SK-N-SH treated with all-trans-retinoic acid at 6 μM for 48 hours (cell line): ENCODE results near the gene UBALD2.
"Not testable (repeated sequence)": the region's sequence is repeated elsewhere in the genome, so short reads cannot be mapped to it uniquely, and the experiment has no call there.

Source experiments
- ATAC-seq: fragments of 200-7000 bp; cut with Tn5 transposase; 3 replicates; pipeline ENCODE4 v1.9.1; 2020; ENCODE audit warnings: mild to moderate bottlenecking, moderate library complexity
- ARNTL ChIP-seq: fragments of 450-650 bp; formaldehyde crosslinking; IDR thresholded peaks from 2 replicates; pipeline ENCODE4 v1.5.0; 2020; ENCODE audit warnings: low read depth, mild to moderate bottlenecking, moderate library complexity, borderline replicate concordance
- BACH2 ChIP-seq: fragments of 250-450 bp; sonication (Bioruptor Pico); IDR thresholded peaks from 2 replicates; pipeline ENCODE4 v1.9.0; 2021; ENCODE audit warnings: mild to moderate bottlenecking, borderline replicate concordance
- CREB5 ChIP-seq: fragments of 250-450 bp; sonication (Bioruptor Pico); IDR thresholded peaks from 2 replicates; pipeline ENCODE4 v1.5.1; 2020; ENCODE audit warnings: low read depth, mild to moderate bottlenecking, moderate library complexity
- ESRRG ChIP-seq: fragments of 250-450 bp; sonication (Bioruptor Pico); IDR thresholded peaks from 2 replicates; pipeline ENCODE4 v1.6.1; 2021; ENCODE audit warnings: mild to moderate bottlenecking
- GLIS3 ChIP-seq: fragments of 250-450 bp; sonication (Bioruptor Pico); IDR thresholded peaks from 2 replicates; pipeline ENCODE4 v1.5.0; 2020; ENCODE audit warnings: mild to moderate bottlenecking, moderate library complexity
- ISL1 ChIP-seq: fragments of 250-450 bp; sonication (Bioruptor Pico); IDR thresholded peaks from 2 replicates; pipeline ENCODE4 v2.1.2; 2022; ENCODE audit warnings: mild to moderate bottlenecking, moderate library complexity
- OSR1 ChIP-seq: fragments of 250-450 bp; sonication (Bioruptor Pico); IDR thresholded peaks from 2 replicates; pipeline ENCODE4 v1.8.0; 2022; ENCODE audit warnings: moderate library complexity, mild to moderate bottlenecking, inconsistent platforms
- PATZ1 ChIP-seq: fragments of 250-450 bp; sonication (Bioruptor Pico); IDR thresholded peaks from 2 replicates; pipeline ENCODE4 v1.8.0; 2020; ENCODE audit warnings: mild to moderate bottlenecking, moderate library complexity, borderline replicate concordance
- POU6F1 ChIP-seq: fragments of 250-450 bp; sonication (Bioruptor Pico); IDR thresholded peaks from 2 replicates; pipeline ENCODE4 v1.8.0; 2021; ENCODE audit warnings: low read depth, mild to moderate bottlenecking, moderate library complexity, borderline replicate concordance
- PPARA ChIP-seq: fragments of 250-450 bp; sonication (Bioruptor Pico); IDR thresholded peaks from 2 replicates; pipeline ENCODE4 v1.5.0; 2020; ENCODE audit warnings: mild to moderate bottlenecking, borderline replicate concordance
- RARB ChIP-seq: fragments of 250-450 bp; sonication (Bioruptor Pico); IDR thresholded peaks from 2 replicates; pipeline ENCODE4 v1.8.0; 2021; ENCODE audit warnings: mild to moderate bottlenecking, moderate library complexity
- SNAI2 ChIP-seq: fragments of 250-450 bp; sonication (Bioruptor Pico); IDR thresholded peaks from 2 replicates; pipeline ENCODE4 v1.5.0; 2020; ENCODE audit warnings: mild to moderate bottlenecking, moderate library complexity
- TCF4 ChIP-seq: fragments of 250-450 bp; sonication (Bioruptor Pico); IDR thresholded peaks from 2 replicates; pipeline ENCODE4 v1.8.0; 2021; ENCODE audit warnings: mild to moderate bottlenecking, moderate library complexity, borderline replicate concordance
- TSHZ2 ChIP-seq: fragments of 250-450 bp; sonication (Bioruptor Pico); IDR thresholded peaks from 2 replicates; pipeline ENCODE4 v1.5.0; 2020; ENCODE audit warnings: mild to moderate bottlenecking, moderate library complexity
- ZC3H10 ChIP-seq: fragments of 250-450 bp; sonication (Bioruptor Pico); IDR thresholded peaks from 2 replicates; pipeline ENCODE4 v1.5.1; 2021; ENCODE audit warnings: mild to moderate bottlenecking, moderate library complexity
- ZFP3 ChIP-seq: fragments of 250-450 bp; sonication (Bioruptor Pico); IDR thresholded peaks from 2 replicates; pipeline ENCODE4 v1.5.0; 2020; ENCODE audit warnings: mild to moderate bottlenecking, moderate library complexity
- ZFP30 ChIP-seq: fragments of 450-650 bp; formaldehyde crosslinking; IDR thresholded peaks from 2 replicates; pipeline ENCODE4 v1.5.0; 2022; ENCODE audit warnings: mild to moderate bottlenecking, moderate library complexity
- ZNF565 ChIP-seq: fragments of 450-650 bp; formaldehyde crosslinking; conservative IDR thresholded peaks from 2 replicates; pipeline ENCODE4 v1.5.0; 2020; ENCODE audit warnings: low read depth, mild to moderate bottlenecking, moderate library complexity
- ZNF70 ChIP-seq: fragments of 450-650 bp; formaldehyde crosslinking; IDR thresholded peaks from 2 replicates; pipeline ENCODE4 v1.5.0; 2020; ENCODE audit warnings: mild to moderate bottlenecking, moderate library complexity
- ZNF8 ChIP-seq: fragments of 450-650 bp; formaldehyde crosslinking; IDR thresholded peaks from 2 replicates; pipeline ENCODE4 v1.5.0; 2020; ENCODE audit warnings: mild to moderate bottlenecking, moderate library complexity

The UBALD2 gene

GRCh38 chr17:76304226-76305134, 39.3 kb downstream of the UBALD2 start:
- ATAC-seq: no peak
- no peak for TF ChIP-seq PPARA
- TF ChIP-seq ZFP3 (CRISPR knock-in tag): no peak

- ATAC-seq: not testable (repeated sequence)
Observed at GRCh38 chr17:76305135-76305454, 39.9 kb downstream of the UBALD2 start.

- no peak for TF ChIP-seq TSHZ2
- no peak for TF ChIP-seq PPARA
- no peak for TF ChIP-seq PATZ1 (CRISPR knock-in tag)
- no peak for TF ChIP-seq ZNF70 (CRISPR knock-in tag)
- ATAC-seq: no peak
Observed at GRCh38 chr17:76307299-76307965, 42.3 kb downstream of the UBALD2 start.

GRCh38 chr17:76307966-76308338, 42.8 kb downstream of the UBALD2 start, which contains the start of gene QRICH2:
TSS of gene QRICH2 (minus strand) at chr17:76308276. CDS start at chr17:76307998, 278 bp downstream.
- ATAC-seq: no peak

More at GRCh38 chr17:76307966-76308338, 42.8 kb downstream of the UBALD2 start, which contains the start of gene QRICH2:
- TF ChIP-seq ISL1 (CRISPR knock-in tag) (no peak), TSHZ2 (no peak), RARB (CRISPR knock-in tag) (no peak), CREB5 (CRISPR knock-in tag) (no peak), ZFP3 (CRISPR knock-in tag) (no peak), OSR1 (no peak), ARNTL (CRISPR knock-in tag) (no peak), ZC3H10 (CRISPR knock-in tag) (no peak), ZNF8 (no peak), GLIS3 (CRISPR knock-in tag) (no peak), PPARA (no peak), ZNF70 (CRISPR knock-in tag) (no peak), TCF4 (CRISPR knock-in tag) (no peak), ZFP30 (CRISPR knock-in tag) (no peak), POU6F1 (CRISPR knock-in tag) (no peak), SNAI2 (CRISPR knock-in tag) (no peak), ESRRG (CRISPR knock-in tag) (no peak), ZNF565 (no peak), BACH2 (no peak)
